SJSA1 (cell line): ENCODE results near the gene GRK5. TPM values are rescaled to one million over a fixed set of nuclear protein-coding genes. Genes with fewer than 3 reads are reported as not detected.

Source experiments
- DNase-seq, 2 experiments: peaks; one replicate each; pipeline ENCODE4 v3.0.0-alpha.2; 2015 to 2020; ENCODE audit warnings: low spot score in 2 of 2, low read depth in 1 of 2
- H3K27ac ChIP-seq: fragments of 250-450 bp; sonication (Bioruptor Pico); 2 replicates; pipeline ENCODE4 v1.5.1; 2020; ENCODE audit warnings: mild to moderate bottlenecking, moderate library complexity
- H3K27me3 ChIP-seq: fragments of 250-450 bp; sonication (Bioruptor Pico); replicated peaks from 2 replicates; pipeline ENCODE4 v1.5.1; 2020; ENCODE audit warnings: mild to moderate bottlenecking, moderate library complexity
- H3K36me3 ChIP-seq: fragments of 250-450 bp; sonication (Bioruptor Pico); 2 replicates; pipeline ENCODE4 v1.5.1; 2020; ENCODE audit warnings: mild to moderate bottlenecking
- H3K4me1 ChIP-seq: fragments of 250-450 bp; sonication (Bioruptor Pico); replicated peaks from 2 replicates; pipeline ENCODE4 v1.6.1; 2021; ENCODE audit warnings: mild to moderate bottlenecking
- H3K4me3 ChIP-seq: fragments of 250-450 bp; sonication (Bioruptor Pico); 2 replicates; pipeline ENCODE4 v1.5.1; 2020; ENCODE audit warnings: mild to moderate bottlenecking
- H3K9me3 ChIP-seq: fragments of 250-450 bp; sonication (Bioruptor Pico); replicated peaks from 2 replicates; pipeline ENCODE4 v1.5.1; 2020; ENCODE audit warnings: mild to moderate bottlenecking
- total RNA-seq: library from RNA; depleted of rRNA; stranded (reverse); fragments of >200 nt; shearing (Covaris generic); gene quantifications from 2 replicates; pipeline ENCODE4 v1.2.3, GENCODE V29; 2014

The GRK5 gene
- total RNA-seq, 1 experiment from 2014 or later: 19.4 TPM

- Histone ChIP-seq H3K9me3 (no peaks in the 10 kb centered on the region), H3K27ac (no peak overlapping the region), H3K36me3 (peaks cover 4% of the 10 kb centered on the region; the same call in 1 of the 2 replicates), H3K27me3 (no peaks in the 10 kb centered on the region), H3K4me1 (peaks cover 11% of the 10 kb centered on the region), H3K4me3 (no peak overlapping the region)
- no peak for DNase-seq
Measured at GRCh38 chr10:119418362-119418761, 211.0 kb downstream of the GRK5 start.

GRCh38 chr10:119419931-119420330, 212.6 kb downstream of the GRK5 start:
- H3K9me3 ChIP-seq: no peaks in the 10 kb centered on the region
- H3K4me3 ChIP-seq: no peak overlapping the region
- H3K27me3 ChIP-seq: no peaks in the 10 kb centered on the region
- no peak overlapping the region for H3K27ac ChIP-seq
- DNase-seq: no peak
- H3K4me1 ChIP-seq: no peaks in the 10 kb centered on the region
- H3K36me3 ChIP-seq: peaks cover 7% of the 10 kb centered on the region; the same call in 1 of the 2 replicates

- H3K27ac ChIP-seq: no peak overlapping the region
Measured at GRCh38 chr10:119420950-119421875, 213.8 kb downstream of the GRK5 start.

GRCh38 chr10:119421891-119422681, 214.7 kb downstream of the GRK5 start:
- no peaks in the 10 kb centered on the region for H3K9me3 ChIP-seq
- no peaks in the 10 kb centered on the region for H3K4me1 ChIP-seq
- no peak overlapping the region for H3K27ac ChIP-seq
- no peak overlapping the region for H3K4me3 ChIP-seq
- H3K27me3 ChIP-seq: no peaks in the 10 kb centered on the region
- no peak for DNase-seq
- peaks cover 15% of the 10 kb centered on the region; the same call in 1 of the 2 replicates for H3K36me3 ChIP-seq

More at GRCh38 chr10:119420950-119421875, 213.8 kb downstream of the GRK5 start:
- Histone ChIP-seq H3K27me3 (no peaks in the 10 kb centered on the region), H3K4me1 (no peaks in the 10 kb centered on the region), H3K9me3 (no peaks in the 10 kb centered on the region), H3K4me3 (no peak overlapping the region), H3K36me3 (peaks cover 9% of the 10 kb centered on the region; the same call in 1 of the 2 replicates)
- DNase-seq: no peak

- no peaks in the 10 kb centered on the region for H3K9me3 ChIP-seq
- no peak for DNase-seq
- H3K4me3 ChIP-seq: no peak overlapping the region
- no peaks in the 10 kb centered on the region for H3K27me3 ChIP-seq
- peaks cover 16% of the 10 kb centered on the region for H3K36me3 ChIP-seq
- no peak overlapping the region for H3K27ac ChIP-seq
- no peaks in the 10 kb centered on the region for H3K4me1 ChIP-seq
Measured at GRCh38 chr10:119422682-119423509, 215.5 kb downstream of the GRK5 start.

GRCh38 chr10:119423510-119424257, 216.3 kb downstream of the GRK5 start:
- Histone ChIP-seq H3K36me3 (peaks cover 24% of the 10 kb centered on the region), H3K27ac (no peak overlapping the region), H3K4me3 (no peak overlapping the region)

GRCh38 chr10:119424258-119424975, 217.0 kb downstream of the GRK5 start:
- H3K4me3 ChIP-seq: no peak overlapping the region
- no peaks in the 10 kb centered on the region for H3K27me3 ChIP-seq
- no peak overlapping the region for H3K27ac ChIP-seq
- no peaks in the 10 kb centered on the region for H3K9me3 ChIP-seq
- peaks cover 30% of the 10 kb centered on the region for H3K36me3 ChIP-seq
- no peak for DNase-seq
- peaks cover 11% of the 10 kb centered on the region for H3K4me1 ChIP-seq

More at GRCh38 chr10:119423510-119424257, 216.3 kb downstream of the GRK5 start:
- Histone ChIP-seq H3K9me3 (no peaks in the 10 kb centered on the region), H3K27me3 (no peaks in the 10 kb centered on the region), H3K4me1 (peaks cover 6% of the 10 kb centered on the region)
- DNase-seq: no peak

- no peak for DNase-seq
Measured at GRCh38 chr10:119425102-119425880, 217.9 kb downstream of the GRK5 start.

GRCh38 chr10:119425881-119426170, 218.5 kb downstream of the GRK5 start:
- Histone ChIP-seq H3K36me3 (peaks cover 37% of the 10 kb centered on the region), H3K4me1 (peaks cover 11% of the 10 kb centered on the region), H3K4me3 (no peak overlapping the region), H3K27ac (no peak overlapping the region), H3K9me3 (no peaks in the 10 kb centered on the region), H3K27me3 (no peaks in the 10 kb centered on the region)
- no peak for DNase-seq

More at GRCh38 chr10:119425102-119425880, 217.9 kb downstream of the GRK5 start:
- no peaks in the 10 kb centered on the region for H3K27me3 ChIP-seq
- H3K36me3 ChIP-seq: peaks cover 35% of the 10 kb centered on the region
- H3K4me3 ChIP-seq: no peak overlapping the region
- H3K27ac ChIP-seq: no peak overlapping the region
- no peaks in the 10 kb centered on the region for H3K9me3 ChIP-seq
- peaks cover 11% of the 10 kb centered on the region for H3K4me1 ChIP-seq

- H3K4me3 ChIP-seq: no peak overlapping the region
- H3K27me3 ChIP-seq: no peaks in the 10 kb centered on the region
- H3K27ac ChIP-seq: no peak overlapping the region
- DNase-seq: no peak
- H3K9me3 ChIP-seq: no peaks in the 10 kb centered on the region
- peaks cover 44% of the 10 kb centered on the region for H3K36me3 ChIP-seq
- H3K4me1 ChIP-seq: peaks cover 11% of the 10 kb centered on the region
Measured at GRCh38 chr10:119426699-119427098, 219.3 kb downstream of the GRK5 start.

GRCh38 chr10:119427263-119427864, 220.0 kb downstream of the GRK5 start:
- no peak for DNase-seq
- Histone ChIP-seq H3K36me3 (peaks cover 48% of the 10 kb centered on the region), H3K4me3 (no peak overlapping the region), H3K27me3 (no peaks in the 10 kb centered on the region), H3K27ac (no peak overlapping the region), H3K9me3 (no peaks in the 10 kb centered on the region), H3K4me1 (peaks cover 11% of the 10 kb centered on the region)
